ENCODE measurements around the gene PFKFB3.

The PFKFB3 gene

GRCh38 chr10:6300784-6301460 lies 98.2 kb downstream of the PFKFB3 start:
- no peak for DNase-seq (ENCODE audit: low read depth in 2 of 2)

- no peak for DNase-seq (ENCODE audit: low read depth in 2 of 2)
Measured at GRCh38 chr10:6301488-6302075, 98.8 kb downstream of the PFKFB3 start.
